Activated naive CD4-positive, alpha-beta T cell treated with anti-CD3 and anti-CD28 coated beads for 36 hours (primary cell): Measurements from ENCODE around the gene PLEKHA5. TPM values are rescaled to one million over a fixed set of nuclear protein-coding genes. Genes with fewer than 3 reads are reported as not detected.

Experiments used
- CTCF ChIA-PET: fragments of 350-600 bp; sonication (Branson Sonifier 250); formaldehyde crosslinking; loops from one replicate; lab custom pipeline; 2021; ENCODE audit warnings: antibody characterized with exemption; lab: Charles Lee
- DNase-seq: peaks from one replicate; pipeline ENCODE4 v3.0.0-alpha.2; 2020
- H3K27ac Mint-ChIP-seq: one replicate; pipeline ENCODE4 v1.8.0; 2021; ENCODE audit warnings: mild to moderate bottlenecking, mixed read lengths
- H3K27me3 Mint-ChIP-seq: one replicate; pipeline ENCODE4 v1.8.0; 2021; ENCODE audit warnings: low read depth, mixed read lengths
- H3K36me3 Mint-ChIP-seq: one replicate; pipeline ENCODE4 v1.8.0; 2021; ENCODE audit warnings: low read depth, mixed read lengths
- H3K4me1 Mint-ChIP-seq: one replicate; pipeline ENCODE4 v1.8.0; 2021; ENCODE audit warnings: low read depth, mixed read lengths
- H3K4me3 Mint-ChIP-seq: one replicate; pipeline ENCODE4 v1.8.0; 2021; ENCODE audit warnings: mild to moderate bottlenecking, moderate library complexity, mixed read lengths
- H3K9me3 Mint-ChIP-seq: one replicate; pipeline ENCODE4 v1.8.0; 2021; ENCODE audit warnings: mixed read lengths
- intact Hi-C: fragments of 100-400 bp; cut with micrococcal nuclease; formaldehyde crosslinking; loops from one replicate; pipeline ENCODE4 v1.15.1; 2023
- total RNA-seq, 2 experiments: library from RNA; stranded (reverse); gene quantifications; one replicate each; pipeline ENCODE4 v1.2.3, GENCODE V29; 2021

The PLEKHA5 gene
- total RNA-seq, 2 experiments from 2014 or later, result 0.69 to 0.81 TPM

DNA sequence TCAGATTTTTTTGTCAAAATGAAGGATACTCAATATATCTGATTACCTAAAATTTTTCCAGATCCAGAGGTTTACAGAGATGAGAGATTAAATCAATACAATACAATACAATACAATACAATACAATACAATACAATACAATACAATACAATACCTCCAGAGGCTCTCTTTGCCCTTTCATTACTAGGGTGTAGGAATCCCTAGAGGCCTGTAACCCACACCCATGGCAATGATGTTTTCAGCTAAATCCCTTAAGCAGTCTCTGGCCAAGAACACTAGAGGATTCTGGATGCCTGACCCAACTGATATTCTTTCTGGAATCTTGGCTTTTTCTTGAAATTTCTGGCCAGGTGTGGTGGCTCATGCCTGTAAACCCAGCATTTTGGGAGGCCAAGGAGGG is 286.0 kb downstream of the PLEKHA5 start:
- H3K27ac Mint-ChIP-seq, result no peak overlapping the region
- no peaks in the 10 kb centered on the region for H3K36me3 Mint-ChIP-seq
- H3K27me3 Mint-ChIP-seq, result no peaks in the 10 kb centered on the region
- H3K4me1 Mint-ChIP-seq, result no peaks in the 10 kb centered on the region
- intact Hi-C loops, result no loop called here
- no peaks in the 10 kb centered on the region for H3K9me3 Mint-ChIP-seq
- H3K4me3 Mint-ChIP-seq, result no peak overlapping the region
- CTCF ChIA-PET, result no interaction called here
- DNase-seq, result no peak

DNA sequence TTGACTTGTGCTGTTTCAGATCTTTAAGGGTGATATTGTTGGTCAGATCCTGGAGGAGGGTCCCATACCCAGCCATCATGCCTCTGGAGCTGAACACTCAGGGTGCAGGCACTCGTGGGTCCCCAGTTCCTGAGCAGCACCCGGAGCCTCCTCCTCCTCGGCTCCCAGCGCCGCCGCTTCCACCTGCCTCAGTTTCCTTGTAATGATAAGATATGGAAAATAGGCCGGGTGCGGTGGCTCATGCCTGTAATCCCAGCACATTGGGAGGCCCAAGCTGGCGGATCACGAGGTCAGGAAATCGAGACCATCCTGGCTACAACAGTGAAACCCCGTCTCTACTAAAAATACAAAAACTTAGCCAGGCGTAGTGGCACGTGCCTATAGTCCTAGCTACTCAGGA is 289.6 kb downstream of the PLEKHA5 start:
- H3K27ac Mint-ChIP-seq, result no peak overlapping the region
- no peak for DNase-seq
- CTCF ChIA-PET, result no interaction called here
- no peaks in the 10 kb centered on the region for H3K9me3 Mint-ChIP-seq
- no peaks in the 10 kb centered on the region for H3K36me3 Mint-ChIP-seq
- H3K27me3 Mint-ChIP-seq, result no peaks in the 10 kb centered on the region
- H3K4me3 Mint-ChIP-seq, result no peak overlapping the region
- peaks cover 2% of the 10 kb centered on the region for H3K4me1 Mint-ChIP-seq
- intact Hi-C loops, result no loop called here

DNA sequence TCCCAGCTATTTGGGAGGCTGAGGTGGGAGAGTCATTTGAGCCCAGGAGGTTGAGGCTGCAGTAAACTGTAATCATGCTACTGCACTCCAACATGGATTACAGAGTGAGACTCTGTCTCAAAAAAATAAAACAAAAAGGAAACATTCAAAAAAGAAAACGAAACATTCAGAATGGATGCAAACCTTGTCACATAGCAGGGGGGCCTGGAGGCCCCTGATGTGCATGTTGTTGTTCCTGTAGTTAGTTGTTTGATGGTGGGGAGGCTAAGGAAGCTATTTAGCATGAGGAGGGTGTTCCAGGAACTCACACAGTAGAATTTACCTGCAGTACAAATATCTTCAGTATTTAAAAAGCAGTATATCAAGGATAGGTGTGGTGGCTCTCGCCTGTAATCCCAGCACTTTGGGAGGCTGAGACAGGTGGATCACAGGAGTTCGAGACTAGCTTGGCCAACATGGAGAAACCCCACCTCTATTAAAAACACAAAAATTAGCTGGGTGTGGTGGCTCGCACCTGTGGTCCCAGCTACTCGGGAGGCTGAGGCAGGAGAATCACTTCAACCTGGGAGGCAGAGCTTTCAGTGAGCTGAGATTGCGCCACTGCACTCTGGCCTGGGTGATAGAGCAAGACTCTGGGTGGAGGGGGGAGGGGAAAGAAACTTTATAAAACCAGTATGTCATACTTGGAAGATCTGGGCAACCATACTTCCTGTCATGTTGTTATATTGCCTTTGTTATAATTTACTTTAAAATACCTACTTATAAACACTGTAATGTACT is 292.2 kb downstream of the PLEKHA5 start:
- Mint-ChIP-seq H3K4me3 (no peak overlapping the region), H3K9me3 (no peaks in the 10 kb centered on the region), H3K27me3 (no peaks in the 10 kb centered on the region), H3K27ac (no peak overlapping the region), H3K36me3 (no peaks in the 10 kb centered on the region), H3K4me1 (peaks cover 2% of the 10 kb centered on the region)
- intact Hi-C loops, result no loop called here
- CTCF ChIA-PET, result no interaction called here
- no peak for DNase-seq

DNA sequence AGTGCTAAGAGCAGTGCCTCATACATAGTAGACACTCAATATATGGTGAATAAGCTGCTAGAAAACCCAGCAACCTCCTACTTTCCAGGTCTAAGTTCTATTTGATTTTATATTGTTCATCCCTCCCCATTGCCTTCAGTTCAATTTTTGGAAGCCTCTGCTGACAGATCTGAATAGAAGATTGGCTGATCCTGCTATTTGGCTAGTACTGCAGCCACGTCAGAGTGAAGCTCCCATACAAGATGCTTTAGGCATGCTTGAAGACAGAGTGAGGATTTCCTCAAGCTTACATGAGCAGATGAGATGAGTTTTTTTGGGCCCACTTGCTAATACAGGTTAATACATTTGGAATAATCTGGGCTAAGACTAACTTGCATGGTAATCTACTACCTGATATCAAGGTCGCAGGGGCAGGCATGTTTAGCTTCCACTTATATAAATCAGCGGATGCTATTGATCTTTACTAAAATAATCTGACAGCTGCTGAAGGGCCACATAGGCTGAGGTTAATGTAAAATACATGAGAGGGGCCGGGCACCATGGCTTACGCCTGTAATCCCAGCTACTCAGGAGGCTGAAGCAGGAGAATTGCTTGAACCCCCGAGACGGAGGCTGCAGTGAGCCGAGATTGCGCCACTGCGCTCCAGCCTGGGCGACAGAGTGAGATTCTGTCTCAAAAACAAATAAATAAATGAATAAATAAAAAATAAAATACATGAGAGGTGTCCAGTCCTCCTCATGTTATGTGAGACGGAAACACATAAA is 293.8 kb downstream of the PLEKHA5 start:
- Mint-ChIP-seq H3K27me3 (no peaks in the 10 kb centered on the region), H3K9me3 (no peaks in the 10 kb centered on the region), H3K4me3 (no peak overlapping the region), H3K36me3 (no peaks in the 10 kb centered on the region), H3K27ac (no peak overlapping the region), H3K4me1 (peaks cover 2% of the 10 kb centered on the region)
- CTCF ChIA-PET, result no interaction called here
- intact Hi-C loops, result no loop called here
- DNase-seq, result no peak
